ENCODE measurements around the gene OR2A42. TPM values are rescaled to one million over a fixed set of nuclear protein-coding genes. Genes with fewer than 3 reads are reported as not detected.
"Not testable (repeated sequence)": the region's sequence is repeated elsewhere in the genome, so short reads cannot be mapped to it uniquely, and the experiment has no call there.

OR2A42 gene
- total RNA-seq, 1 donor from 2014 or later, result not detected

- FAIRE-seq; H3K79me2 ChIP-seq (ENCODE audit: insufficient read depth, low read length); H3K9me3 ChIP-seq (ENCODE audit: insufficient read depth, low read depth, low read length); H2AFZ ChIP-seq (ENCODE audit: low read depth, low read length); H3K4me3 Mint-ChIP-seq (ENCODE audit: unreplicated experiment); H3K9me3 Mint-ChIP-seq (ENCODE audit: unreplicated experiment); H4K20me1 ChIP-seq (ENCODE audit: insufficient read depth, low read length); H3K36me3 ChIP-seq (ENCODE audit: insufficient read depth, low read length); H3K4me1 ChIP-seq (ENCODE audit: insufficient read depth, low read length); H3K27ac Mint-ChIP-seq (ENCODE audit: unreplicated experiment); H3K27me3 Mint-ChIP-seq (ENCODE audit: low read depth, unreplicated experiment); H3K4me2 ChIP-seq (ENCODE audit: low read length); H3K27ac ChIP-seq (ENCODE audit: low read depth, low read length); H3K4me3 ChIP-seq (ENCODE audit: insufficient read depth, low read depth, low read length); H3K36me3 Mint-ChIP-seq (ENCODE audit: low read depth, unreplicated experiment); H3K4me1 Mint-ChIP-seq (ENCODE audit: low read depth, unreplicated experiment); H3K9ac ChIP-seq (ENCODE audit: low read length); H3K27me3 ChIP-seq (ENCODE audit: insufficient read depth, low read length); DNase-seq (ENCODE audit: low read depth): not testable (repeated sequence)
Measured at GRCh38 chr7:144275281-144275680, 35.9 kb upstream of the OR2A42 start.

- not testable (repeated sequence) for H3K9me3 ChIP-seq (ENCODE audit: insufficient read depth, low read depth, low read length); H3K9me3 Mint-ChIP-seq (ENCODE audit: unreplicated experiment); FAIRE-seq; H3K4me3 ChIP-seq (ENCODE audit: insufficient read depth, low read depth, low read length); H3K27me3 Mint-ChIP-seq (ENCODE audit: low read depth, unreplicated experiment); H3K4me1 Mint-ChIP-seq (ENCODE audit: low read depth, unreplicated experiment); H3K36me3 Mint-ChIP-seq (ENCODE audit: low read depth, unreplicated experiment); H3K27ac ChIP-seq (ENCODE audit: low read depth, low read length); H3K79me2 ChIP-seq (ENCODE audit: insufficient read depth, low read length); H3K4me2 ChIP-seq (ENCODE audit: low read length); H3K4me1 ChIP-seq (ENCODE audit: insufficient read depth, low read length); H3K36me3 ChIP-seq (ENCODE audit: insufficient read depth, low read length); H3K27me3 ChIP-seq (ENCODE audit: insufficient read depth, low read length); H3K9ac ChIP-seq (ENCODE audit: low read length); H2AFZ ChIP-seq (ENCODE audit: low read depth, low read length); H3K27ac Mint-ChIP-seq (ENCODE audit: unreplicated experiment); DNase-seq (ENCODE audit: low read depth); H3K4me3 Mint-ChIP-seq (ENCODE audit: unreplicated experiment); H4K20me1 ChIP-seq (ENCODE audit: insufficient read depth, low read length)
Measured at GRCh38 chr7:144269188-144269587, 29.8 kb upstream of the OR2A42 start, which contains the start of gene CTAGE8. Gene CTAGE8, minus strand, starts transcription at chr7:144269288. Its CDS starts 38 bp downstream, at chr7:144269250.

- not testable (repeated sequence) for H4K20me1 ChIP-seq (ENCODE audit: insufficient read depth, low read length); H3K79me2 ChIP-seq (ENCODE audit: insufficient read depth, low read length); H3K9ac ChIP-seq (ENCODE audit: low read length); H3K4me3 Mint-ChIP-seq (ENCODE audit: unreplicated experiment); H3K27me3 Mint-ChIP-seq (ENCODE audit: low read depth, unreplicated experiment); FAIRE-seq; H3K4me1 Mint-ChIP-seq (ENCODE audit: low read depth, unreplicated experiment); H3K36me3 ChIP-seq (ENCODE audit: insufficient read depth, low read length); H3K27ac Mint-ChIP-seq (ENCODE audit: unreplicated experiment); DNase-seq (ENCODE audit: low read depth); H3K4me2 ChIP-seq (ENCODE audit: low read length); H3K27ac ChIP-seq (ENCODE audit: low read depth, low read length); H2AFZ ChIP-seq (ENCODE audit: low read depth, low read length); H3K36me3 Mint-ChIP-seq (ENCODE audit: low read depth, unreplicated experiment); H3K4me1 ChIP-seq (ENCODE audit: insufficient read depth, low read length); H3K27me3 ChIP-seq (ENCODE audit: insufficient read depth, low read length); H3K4me3 ChIP-seq (ENCODE audit: insufficient read depth, low read depth, low read length); H3K9me3 ChIP-seq (ENCODE audit: insufficient read depth, low read depth, low read length); H3K9me3 Mint-ChIP-seq (ENCODE audit: unreplicated experiment)
Measured at GRCh38 chr7:144264692-144265091, 25.3 kb upstream of the OR2A42 start, which contains the start of gene OR2A7. Gene OR2A7, minus strand, starts transcription at chr7:144264792. Its CDS starts 5,164 bp downstream, at chr7:144259628.

- not testable (repeated sequence) for H3K36me3 Mint-ChIP-seq (ENCODE audit: low read depth, unreplicated experiment); H3K79me2 ChIP-seq (ENCODE audit: insufficient read depth, low read length); H3K27me3 Mint-ChIP-seq (ENCODE audit: low read depth, unreplicated experiment); H3K4me2 ChIP-seq (ENCODE audit: low read length); FAIRE-seq; H3K9me3 Mint-ChIP-seq (ENCODE audit: unreplicated experiment); H2AFZ ChIP-seq (ENCODE audit: low read depth, low read length); H3K27ac ChIP-seq (ENCODE audit: low read depth, low read length); H3K4me3 Mint-ChIP-seq (ENCODE audit: unreplicated experiment); H3K27me3 ChIP-seq (ENCODE audit: insufficient read depth, low read length); H3K4me1 ChIP-seq (ENCODE audit: insufficient read depth, low read length); H3K27ac Mint-ChIP-seq (ENCODE audit: unreplicated experiment); H3K36me3 ChIP-seq (ENCODE audit: insufficient read depth, low read length); DNase-seq (ENCODE audit: low read depth); H3K4me1 Mint-ChIP-seq (ENCODE audit: low read depth, unreplicated experiment); H4K20me1 ChIP-seq (ENCODE audit: insufficient read depth, low read length); H3K4me3 ChIP-seq (ENCODE audit: insufficient read depth, low read depth, low read length); H3K9me3 ChIP-seq (ENCODE audit: insufficient read depth, low read depth, low read length); H3K9ac ChIP-seq (ENCODE audit: low read length)
Measured at GRCh38 chr7:144262128-144262527, 22.7 kb upstream of the OR2A42 start.

- not testable (repeated sequence) for FAIRE-seq; H2AFZ ChIP-seq (ENCODE audit: low read depth, low read length); H3K36me3 Mint-ChIP-seq (ENCODE audit: low read depth, unreplicated experiment); H3K27me3 Mint-ChIP-seq (ENCODE audit: low read depth, unreplicated experiment); H3K36me3 ChIP-seq (ENCODE audit: insufficient read depth, low read length); H3K9me3 ChIP-seq (ENCODE audit: insufficient read depth, low read depth, low read length); H3K4me2 ChIP-seq (ENCODE audit: low read length); H4K20me1 ChIP-seq (ENCODE audit: insufficient read depth, low read length); H3K4me3 Mint-ChIP-seq (ENCODE audit: unreplicated experiment); H3K9me3 Mint-ChIP-seq (ENCODE audit: unreplicated experiment); H3K9ac ChIP-seq (ENCODE audit: low read length); H3K4me1 Mint-ChIP-seq (ENCODE audit: low read depth, unreplicated experiment); H3K4me1 ChIP-seq (ENCODE audit: insufficient read depth, low read length); H3K4me3 ChIP-seq (ENCODE audit: insufficient read depth, low read depth, low read length); DNase-seq (ENCODE audit: low read depth); H3K79me2 ChIP-seq (ENCODE audit: insufficient read depth, low read length); H3K27ac Mint-ChIP-seq (ENCODE audit: unreplicated experiment); H3K27me3 ChIP-seq (ENCODE audit: insufficient read depth, low read length); H3K27ac ChIP-seq (ENCODE audit: low read depth, low read length)
Measured at GRCh38 chr7:144259067-144259466, 19.7 kb upstream of the OR2A42 start.

Measured in astrocyte (in vitro differentiated cells and primary cell).